ENCODE data around the gene SBF2.
A peak's percentile ranks its signal among the peaks of the same experiment; 100 is the strongest.

GRCh38 chr11:10298342-10298741, 4.3 kb upstream of the SBF2 start:
- TF ChIP-seq, protein P1, sequence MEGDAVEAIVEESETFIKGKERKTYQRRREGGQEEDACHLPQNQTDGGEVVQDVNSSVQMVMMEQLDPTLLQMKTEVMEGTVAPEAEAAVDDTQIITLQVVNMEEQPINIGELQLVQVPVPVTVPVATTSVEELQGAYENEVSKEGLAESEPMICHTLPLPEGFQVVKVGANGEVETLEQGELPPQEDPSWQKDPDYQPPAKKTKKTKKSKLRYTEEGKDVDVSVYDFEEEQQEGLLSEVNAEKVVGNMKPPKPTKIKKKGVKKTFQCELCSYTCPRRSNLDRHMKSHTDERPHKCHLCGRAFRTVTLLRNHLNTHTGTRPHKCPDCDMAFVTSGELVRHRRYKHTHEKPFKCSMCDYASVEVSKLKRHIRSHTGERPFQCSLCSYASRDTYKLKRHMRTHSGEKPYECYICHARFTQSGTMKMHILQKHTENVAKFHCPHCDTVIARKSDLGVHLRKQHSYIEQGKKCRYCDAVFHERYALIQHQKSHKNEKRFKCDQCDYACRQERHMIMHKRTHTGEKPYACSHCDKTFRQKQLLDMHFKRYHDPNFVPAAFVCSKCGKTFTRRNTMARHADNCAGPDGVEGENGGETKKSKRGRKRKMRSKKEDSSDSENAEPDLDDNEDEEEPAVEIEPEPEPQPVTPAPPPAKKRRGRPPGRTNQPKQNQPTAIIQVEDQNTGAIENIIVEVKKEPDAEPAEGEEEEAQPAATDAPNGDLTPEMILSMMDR (IDR thresholded peaks at IDR 0.05), result peak; percentile 41
- no peak for TF ChIP-seq EZH2 (IDR thresholded peaks at IDR 0.05; ENCODE audit: borderline replicate concordance, insufficient read depth, low read depth, low read length, poor library complexity, severe bottlenecking)

Data from B cell (primary cell).